Endothelial cell of umbilical vein (primary cell): ENCODE measurements around the gene GJD2. TPM values are rescaled to one million over a fixed set of nuclear protein-coding genes. Genes with fewer than 3 reads are reported as not detected.

ENCODE experiments used
- BruUV-seq: library from RNA; stranded (reverse); fragments of 400-500 nt; replicated peaks from 2 replicates; lab custom pipeline; 2021; lab: Mats Ljungman, UMichigan
- CTCF ChIA-PET: fragments of 300-600, 350-600 bp; sonication (Branson Sonifier 250); formaldehyde crosslinking; loops from one replicate; lab custom pipeline; 2021; ENCODE audit warnings: antibody characterized with exemption, inconsistent platforms; lab: Charles Lee
- POLR2A ChIA-PET: fragments of 300-600, 350-600 bp; sonication (Branson Sonifier 250); formaldehyde crosslinking; loops from one replicate; lab custom pipeline; 2021; ENCODE audit warnings: antibody characterized with exemption, inconsistent platforms; lab: Charles Lee
- DNase-seq: peaks from one replicate; pipeline ENCODE4 v3.0.0-alpha.2; 2011; ENCODE audit warnings: low read depth, low spot score
- FAIRE-seq: peaks from 2 replicates; lab custom pipeline; 2011; peaks lifted over from hg19 to GRCh38; lab: Jason Lieb, UNC
- H2AFZ ChIP-seq: 2 replicates; pipeline ENCODE4 v1.6.0; 2012; ENCODE audit warnings: low read depth, low read length, control low read depth, inconsistent platforms
- H3K27ac ChIP-seq: 2 replicates; pipeline ENCODE4 v1.5.1; 2011; ENCODE audit warnings: low read depth, mild to moderate bottlenecking, control low read depth, low read length, moderate library complexity; ENCODE audit not compliant: insufficient read depth
- H3K27me3 ChIP-seq, 2 experiments: 2 replicates each; pipeline versions ENCODE4 v1.6.0 to v1.6.1; 2011; ENCODE audit warnings: low read length in 2 of 2, mixed read lengths in 1 of 2; ENCODE audit not compliant: control insufficient read depth in 2 of 2, insufficient read depth in 2 of 2
- H3K36me3 ChIP-seq, 2 experiments: 2 replicates in 1 of 2; 3 replicates in 1 of 2; pipeline ENCODE4 v1.5.1; 2011; ENCODE audit warnings: low read length in 2 of 2, mild to moderate bottlenecking in 1 of 2, moderate library complexity in 1 of 2; ENCODE audit not compliant: control insufficient read depth in 2 of 2, insufficient read depth in 2 of 2; ENCODE audit errors: extremely low read depth in 1 of 2
- H3K4me1 ChIP-seq: 3 replicates; pipeline ENCODE4 v1.5.1; 2011; ENCODE audit warnings: mild to moderate bottlenecking, low read length; ENCODE audit not compliant: control insufficient read depth, insufficient read depth; ENCODE audit errors: extremely low read depth
- H3K4me2 ChIP-seq: 2 replicates; pipeline ENCODE4 v1.6.1; 2011; ENCODE audit warnings: low read length, control low read depth, mixed read lengths; ENCODE audit not compliant: insufficient read depth
- H3K4me3 ChIP-seq, 3 experiments: fragments of 200-600 bp in 1 of 3; sonication (generic), shearing (Covaris generic) in 1 of 3; replicated peaks in 1 of 3; 2 replicates each; pipeline ENCODE4 v1.5.1; 2011 to 2016; ENCODE audit warnings: control low read depth in 3 of 3, low read length in 3 of 3, mild to moderate bottlenecking in 2 of 3, inconsistent platforms in 1 of 3, low read depth in 1 of 3, moderate library complexity in 1 of 3; ENCODE audit not compliant: insufficient read depth in 1 of 3
- H3K79me2 ChIP-seq: 2 replicates; pipeline ENCODE4 v1.6.0; 2012; ENCODE audit warnings: low read length, inconsistent platforms; ENCODE audit not compliant: control insufficient read depth, insufficient read depth
- H3K9ac ChIP-seq: replicated peaks from 2 replicates; pipeline ENCODE3; 2011; ENCODE audit warnings: low read length, control low read depth; ENCODE audit not compliant: insufficient read depth; ENCODE audit errors: extremely low read depth
- H3K9me1 ChIP-seq: replicated peaks from 3 replicates; pipeline ENCODE4 v1.6.0; 2011; ENCODE audit warnings: mild to moderate bottlenecking, low read length; ENCODE audit not compliant: control insufficient read depth, insufficient read depth; ENCODE audit errors: extremely low read depth
- H3K9me3 ChIP-seq: replicated peaks from 2 replicates; pipeline ENCODE4 v1.5.1; 2012; ENCODE audit warnings: low read length, inconsistent platforms; ENCODE audit not compliant: control insufficient read depth, insufficient read depth
- H4K20me1 ChIP-seq: replicated peaks from 2 replicates; pipeline ENCODE3; 2011; ENCODE audit warnings: mild to moderate bottlenecking, low read length; ENCODE audit not compliant: control insufficient read depth, insufficient read depth; ENCODE audit errors: extremely low read depth
- CTCF ChIP-seq, 2 donors: IDR thresholded peaks; 1 replicate in 1 of 2; 2 replicates in 1 of 2; pipeline ENCODE4 v1.5.1; 2011; ENCODE audit warnings: low read length in 2 of 2, mild to moderate bottlenecking in 2 of 2, moderate library complexity in 2 of 2, control low read depth in 1 of 2, inconsistent platforms in 1 of 2, low read depth in 1 of 2; ENCODE audit not compliant: insufficient read depth in 1 of 2; ENCODE audit errors: extremely low read depth in 1 of 2
- EZH2 ChIP-seq: IDR thresholded peaks from 2 replicates; pipeline ENCODE4 v1.6.1; 2012; ENCODE audit warnings: borderline replicate concordance, low read depth, mild to moderate bottlenecking, moderate library complexity, low read length, inconsistent platforms; ENCODE audit not compliant: severe bottlenecking
- GATA2 ChIP-seq: IDR thresholded peaks from 2 replicates; pipeline ENCODE4 v1.7.0; 2011; ENCODE audit warnings: low read depth, mild to moderate bottlenecking, moderate library complexity, mixed read lengths, low read length; ENCODE audit not compliant: insufficient read length, insufficient read depth
- POLR2AphosphoS5 ChIP-seq: IDR thresholded peaks from 2 replicates; pipeline ENCODE4 v1.6.1; 2012; ENCODE audit warnings: low read depth, mild to moderate bottlenecking, control low read depth, low read length, moderate library complexity; ENCODE audit not compliant: insufficient read depth
- dilution Hi-C: fragments of 300-500 bp; cut with MboI; formaldehyde crosslinking; loops from one replicate; pipeline ENCODE4 v1.15.0; 2019; ENCODE audit warnings: low sequenced_read_pairs; ENCODE audit not compliant: extremely low pct_ligation_motif_present
- intact Hi-C: fragments of 100-400 bp; cut with micrococcal nuclease; formaldehyde crosslinking; loops from one replicate; pipeline ENCODE4 v1.10.0; 2022
- polyA plus RNA-seq, 4 experiments: library from polyadenylated mRNA; depleted of rRNA in 3 of 4; stranded (reverse) in 3 of 4; unstranded in 1 of 4; fragments of >200 nt; gene quantifications; 2 replicates each; pipeline versions ENCODE4 v1.2.1 to v1.2.3, GENCODE V29; 2011 to 2012; ENCODE audit warnings: missing spikeins in 1 of 4
- total RNA-seq: library from RNA; stranded (reverse); gene quantifications from 2 replicates; pipeline ENCODE4 v1.2.3, GENCODE V29; 2021
- TF ChIP-seq, protein P1 (sequence below): IDR thresholded peaks from 2 replicates; pipeline ENCODE4 v1.6.1; 2011; ENCODE audit not compliant: insufficient read depth, insufficient read length

The GJD2 gene
- total and polyA plus RNA-seq, 2 donors (not counting 3 experiments of a cell fraction or from before 2014, with no cell fraction given), result not detected

- CTCF ChIA-PET, result interaction anchor here (0.9 to 1.7 kb wide), 2 partner anchors 8 to 206 kb away, joined by 3 to 5 read pairs; no protein-coding TSS in a partner anchor
- no peak overlapping the region for H3K9ac ChIP-seq
- H3K4me2 ChIP-seq, result no peak overlapping the region
- H3K79me2 ChIP-seq, result no peaks in the 10 kb centered on the region
- H3K4me3 ChIP-seq, result no peak overlapping the region
- no peaks in the 10 kb centered on the region for H4K20me1 ChIP-seq
- H3K9me3 ChIP-seq, result no peaks in the 10 kb centered on the region
- H2AFZ ChIP-seq, result no peak overlapping the region
- TF ChIP-seq POLR2AphosphoS5 (no peak), CTCF (IDR thresholded peaks at IDR 0.05; ENCODE audit: extremely low read depth in 1 of 2, insufficient read depth in 1 of 2, low read depth in 1 of 2, low read length in 2 of 2) (no peak), EZH2 (no peak), GATA2 (no peak)
- TF ChIP-seq, protein P1, sequence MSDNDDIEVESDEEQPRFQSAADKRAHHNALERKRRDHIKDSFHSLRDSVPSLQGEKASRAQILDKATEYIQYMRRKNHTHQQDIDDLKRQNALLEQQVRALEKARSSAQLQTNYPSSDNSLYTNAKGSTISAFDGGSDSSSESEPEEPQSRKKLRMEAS, result no peak
- POLR2A ChIA-PET, result no interaction called here
- no peaks in the 10 kb centered on the region for H3K36me3 ChIP-seq
- no peak overlapping the region for H3K27ac ChIP-seq
- intact Hi-C loops (no loop called here), dilution Hi-C loops (no loop called here)
- DNase-seq, result no peak
- BruUV-seq, result no TSS peak
- H3K4me1 ChIP-seq, result no peaks in the 10 kb centered on the region
- no peaks in the 10 kb centered on the region for H3K9me1 ChIP-seq
- FAIRE-seq, result no peak
- no peaks in the 10 kb centered on the region for H3K27me3 ChIP-seq
Observed at GRCh38 chr15:34714476-34715121, 40.2 kb downstream of the GJD2 start.
